ENCODE data around the gene ZNF76.

DNA sequence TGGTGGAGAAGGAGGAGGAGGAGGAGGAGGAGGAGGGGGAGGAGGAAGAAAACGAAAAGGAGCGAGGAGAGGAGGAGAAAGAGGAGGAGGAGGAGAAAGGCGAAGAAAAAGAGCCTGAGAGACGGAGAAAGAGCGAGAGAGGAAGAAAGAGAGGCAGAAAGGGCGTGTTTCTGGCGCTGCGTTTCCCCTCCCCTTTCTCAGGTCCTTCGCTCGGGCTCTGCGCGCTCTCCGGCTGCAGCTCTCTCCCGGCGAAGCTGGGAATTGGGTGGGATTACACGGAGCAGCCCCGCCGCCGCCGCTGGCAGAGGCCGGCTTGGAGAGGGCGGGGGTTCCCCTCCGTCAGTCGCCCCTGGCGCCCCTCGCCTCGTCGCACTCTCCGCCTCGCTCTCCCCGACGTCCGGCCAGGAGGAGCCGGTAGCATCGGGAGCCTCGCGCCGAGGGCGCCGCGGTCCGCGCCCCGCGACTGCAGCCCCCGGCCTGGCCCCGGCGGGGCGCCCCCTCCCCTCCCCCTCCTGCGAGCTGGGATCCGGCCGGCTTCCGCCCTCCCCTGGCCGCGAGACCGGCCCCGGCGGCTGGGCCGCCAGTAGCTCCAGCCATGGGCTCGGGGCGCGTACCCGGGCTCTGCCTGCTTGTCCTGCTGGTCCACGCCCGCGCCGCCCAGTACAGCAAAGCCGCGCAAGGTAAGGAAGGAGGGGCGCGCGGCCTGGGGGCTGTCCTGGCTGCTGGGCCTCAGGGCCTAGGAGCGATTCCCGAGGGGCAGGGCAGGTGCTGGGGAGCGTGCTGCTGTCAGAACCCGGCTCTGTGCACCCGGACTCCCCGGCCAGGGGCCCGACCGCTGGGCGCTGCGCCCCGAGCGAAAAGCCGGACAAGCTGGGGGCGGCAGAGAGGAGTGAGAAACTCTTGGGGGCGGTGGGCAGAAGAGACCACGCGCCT, 45.4 kb upstream of the ZNF76 start, which contains the start of gene SCUBE3:
- no peak for TF ChIP-seq TBL1XR1 (IDR thresholded peaks at IDR 0.05; ENCODE audit: low read depth, low read length)
- TF ChIP-seq, protein P1, sequence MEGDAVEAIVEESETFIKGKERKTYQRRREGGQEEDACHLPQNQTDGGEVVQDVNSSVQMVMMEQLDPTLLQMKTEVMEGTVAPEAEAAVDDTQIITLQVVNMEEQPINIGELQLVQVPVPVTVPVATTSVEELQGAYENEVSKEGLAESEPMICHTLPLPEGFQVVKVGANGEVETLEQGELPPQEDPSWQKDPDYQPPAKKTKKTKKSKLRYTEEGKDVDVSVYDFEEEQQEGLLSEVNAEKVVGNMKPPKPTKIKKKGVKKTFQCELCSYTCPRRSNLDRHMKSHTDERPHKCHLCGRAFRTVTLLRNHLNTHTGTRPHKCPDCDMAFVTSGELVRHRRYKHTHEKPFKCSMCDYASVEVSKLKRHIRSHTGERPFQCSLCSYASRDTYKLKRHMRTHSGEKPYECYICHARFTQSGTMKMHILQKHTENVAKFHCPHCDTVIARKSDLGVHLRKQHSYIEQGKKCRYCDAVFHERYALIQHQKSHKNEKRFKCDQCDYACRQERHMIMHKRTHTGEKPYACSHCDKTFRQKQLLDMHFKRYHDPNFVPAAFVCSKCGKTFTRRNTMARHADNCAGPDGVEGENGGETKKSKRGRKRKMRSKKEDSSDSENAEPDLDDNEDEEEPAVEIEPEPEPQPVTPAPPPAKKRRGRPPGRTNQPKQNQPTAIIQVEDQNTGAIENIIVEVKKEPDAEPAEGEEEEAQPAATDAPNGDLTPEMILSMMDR (IDR thresholded peaks at IDR 0.05 in 2 of 3, conservative IDR thresholded peaks at IDR 0.05 in 1 of 3; ENCODE audit: control insufficient read depth in 2 of 3, extremely low read depth in 1 of 3, insufficient read depth in 1 of 3, low read depth in 3 of 3, low read length in 3 of 3): no peak
- TF ChIP-seq EP300 (IDR thresholded peaks at IDR 0.05; ENCODE audit: borderline replicate concordance in 1 of 2, control insufficient read depth in 1 of 2, low read depth in 2 of 2, low read length in 2 of 2): no peak
- no peak for TF ChIP-seq RAD21 (IDR thresholded peaks at IDR 0.05; ENCODE audit: insufficient read depth, low read depth, low read length)
- TF ChIP-seq, protein P2, sequence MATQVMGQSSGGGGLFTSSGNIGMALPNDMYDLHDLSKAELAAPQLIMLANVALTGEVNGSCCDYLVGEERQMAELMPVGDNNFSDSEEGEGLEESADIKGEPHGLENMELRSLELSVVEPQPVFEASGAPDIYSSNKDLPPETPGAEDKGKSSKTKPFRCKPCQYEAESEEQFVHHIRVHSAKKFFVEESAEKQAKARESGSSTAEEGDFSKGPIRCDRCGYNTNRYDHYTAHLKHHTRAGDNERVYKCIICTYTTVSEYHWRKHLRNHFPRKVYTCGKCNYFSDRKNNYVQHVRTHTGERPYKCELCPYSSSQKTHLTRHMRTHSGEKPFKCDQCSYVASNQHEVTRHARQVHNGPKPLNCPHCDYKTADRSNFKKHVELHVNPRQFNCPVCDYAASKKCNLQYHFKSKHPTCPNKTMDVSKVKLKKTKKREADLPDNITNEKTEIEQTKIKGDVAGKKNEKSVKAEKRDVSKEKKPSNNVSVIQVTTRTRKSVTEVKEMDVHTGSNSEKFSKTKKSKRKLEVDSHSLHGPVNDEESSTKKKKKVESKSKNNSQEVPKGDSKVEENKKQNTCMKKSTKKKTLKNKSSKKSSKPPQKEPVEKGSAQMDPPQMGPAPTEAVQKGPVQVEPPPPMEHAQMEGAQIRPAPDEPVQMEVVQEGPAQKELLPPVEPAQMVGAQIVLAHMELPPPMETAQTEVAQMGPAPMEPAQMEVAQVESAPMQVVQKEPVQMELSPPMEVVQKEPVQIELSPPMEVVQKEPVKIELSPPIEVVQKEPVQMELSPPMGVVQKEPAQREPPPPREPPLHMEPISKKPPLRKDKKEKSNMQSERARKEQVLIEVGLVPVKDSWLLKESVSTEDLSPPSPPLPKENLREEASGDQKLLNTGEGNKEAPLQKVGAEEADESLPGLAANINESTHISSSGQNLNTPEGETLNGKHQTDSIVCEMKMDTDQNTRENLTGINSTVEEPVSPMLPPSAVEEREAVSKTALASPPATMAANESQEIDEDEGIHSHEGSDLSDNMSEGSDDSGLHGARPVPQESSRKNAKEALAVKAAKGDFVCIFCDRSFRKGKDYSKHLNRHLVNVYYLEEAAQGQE (IDR thresholded peaks at IDR 0.05; ENCODE audit: low read depth, low read length): no peak
- TF ChIP-seq, protein P3, sequence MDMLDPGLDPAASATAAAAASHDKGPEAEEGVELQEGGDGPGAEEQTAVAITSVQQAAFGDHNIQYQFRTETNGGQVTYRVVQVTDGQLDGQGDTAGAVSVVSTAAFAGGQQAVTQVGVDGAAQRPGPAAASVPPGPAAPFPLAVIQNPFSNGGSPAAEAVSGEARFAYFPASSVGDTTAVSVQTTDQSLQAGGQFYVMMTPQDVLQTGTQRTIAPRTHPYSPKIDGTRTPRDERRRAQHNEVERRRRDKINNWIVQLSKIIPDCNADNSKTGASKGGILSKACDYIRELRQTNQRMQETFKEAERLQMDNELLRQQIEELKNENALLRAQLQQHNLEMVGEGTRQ (IDR thresholded peaks at IDR 0.05; ENCODE audit: borderline replicate concordance, low read depth, low read length): no peak
- TF ChIP-seq ESRRA (IDR thresholded peaks at IDR 0.05; ENCODE audit: low read length): no peak
- no peak for TF ChIP-seq SMARCA5 (IDR thresholded peaks at IDR 0.05)
- no peak for TF ChIP-seq SRF (IDR thresholded peaks at IDR 0.05; ENCODE audit: low read depth in 2 of 2, low read length in 2 of 2)
- no peak for TF ChIP-seq EGR1 (IDR thresholded peaks at IDR 0.05; ENCODE audit: borderline replicate concordance in 1 of 2, low read depth in 2 of 2, low read length in 2 of 2)
- no peak for TF ChIP-seq YY1 (IDR thresholded peaks at IDR 0.05; ENCODE audit: low read depth, low read length)
- TF ChIP-seq SREBF2 (IDR thresholded peaks at IDR 0.05; ENCODE audit: low read length): no peak

All from GM12878 (cell line).